Suppressor macrophage treated with lipopolysaccharide for 4 hours (primary cell): Measurements from ENCODE around the gene TP53I13.

Experiments used
- DNase-seq: peaks from one replicate; pipeline ENCODE4 v3.0.0-alpha.2; 2020

Gene TP53I13

DNA sequence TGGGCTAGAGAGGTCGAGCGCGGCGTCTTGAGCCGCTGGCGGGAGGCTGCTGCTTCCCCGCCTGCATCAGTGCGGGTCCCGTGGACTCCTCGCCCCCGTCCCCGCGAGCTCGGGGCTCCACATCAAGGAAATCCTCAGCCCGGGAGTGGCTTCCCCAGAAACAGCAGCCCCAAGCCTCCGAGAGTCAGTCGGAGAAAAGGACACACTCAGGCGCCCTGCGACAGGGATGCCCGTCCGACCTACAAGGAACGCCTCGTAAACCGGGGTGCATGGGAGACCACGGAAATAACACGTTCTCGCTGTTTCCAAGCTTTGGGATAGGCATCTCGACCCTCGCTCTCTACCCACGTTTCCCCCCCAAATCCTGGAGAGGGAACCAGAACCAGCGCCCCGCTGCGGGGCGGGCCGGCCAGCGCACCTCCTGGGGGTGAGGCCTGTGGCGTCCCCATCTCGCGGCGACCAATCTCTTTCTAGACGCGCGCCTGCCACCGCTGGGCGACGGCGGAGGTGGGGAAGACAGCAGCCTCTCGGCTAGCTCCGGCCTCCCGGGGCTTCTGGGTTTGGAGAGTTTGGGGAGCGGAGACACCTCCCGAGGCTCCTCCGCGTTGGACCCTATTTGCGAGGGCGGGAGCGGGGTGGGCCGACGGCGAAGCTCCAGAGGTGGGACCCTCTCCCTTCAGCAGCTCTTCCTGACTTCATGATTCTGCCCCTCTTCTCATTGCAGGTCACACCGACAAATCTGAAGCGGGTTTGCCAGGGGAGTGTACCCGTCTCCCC lies 759 bp upstream of the TP53I13 start:
- DNase-seq: peak; percentile 53

DNA sequence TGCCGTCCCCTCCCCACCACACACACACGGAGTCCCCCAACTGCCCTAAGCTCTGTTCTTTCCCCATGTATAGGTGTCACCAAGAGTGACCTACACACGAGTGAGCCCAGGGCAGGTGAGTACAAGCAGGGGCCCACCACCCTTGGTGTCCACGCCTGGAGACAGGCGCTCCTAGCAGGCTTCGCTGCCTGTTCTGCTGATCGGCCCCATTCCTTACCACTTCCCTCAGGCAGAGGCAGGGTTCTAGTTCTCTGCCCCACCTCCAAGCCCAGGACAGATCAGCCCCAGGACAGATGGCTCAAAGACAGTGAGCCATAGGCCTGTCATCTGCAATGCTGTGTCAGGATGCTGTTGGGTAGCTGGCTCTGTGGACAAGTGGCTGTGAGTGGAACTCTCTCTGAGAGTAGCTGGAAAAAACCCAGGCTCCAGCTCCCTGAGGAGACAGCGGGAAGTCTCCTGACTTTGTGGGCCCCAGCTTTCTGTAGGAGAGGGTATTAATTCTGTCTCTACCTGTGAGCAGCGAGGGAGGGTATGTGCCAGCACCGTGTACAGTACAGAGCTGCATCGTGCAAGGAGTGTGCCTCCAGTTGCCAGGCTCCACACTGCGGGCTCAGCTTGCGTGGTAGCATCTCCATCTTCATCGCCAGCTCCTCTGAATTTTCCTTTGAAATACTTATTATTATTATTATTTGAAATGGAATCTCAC lies 897 bp downstream of the TP53I13 start:
- no peak for DNase-seq

DNA sequence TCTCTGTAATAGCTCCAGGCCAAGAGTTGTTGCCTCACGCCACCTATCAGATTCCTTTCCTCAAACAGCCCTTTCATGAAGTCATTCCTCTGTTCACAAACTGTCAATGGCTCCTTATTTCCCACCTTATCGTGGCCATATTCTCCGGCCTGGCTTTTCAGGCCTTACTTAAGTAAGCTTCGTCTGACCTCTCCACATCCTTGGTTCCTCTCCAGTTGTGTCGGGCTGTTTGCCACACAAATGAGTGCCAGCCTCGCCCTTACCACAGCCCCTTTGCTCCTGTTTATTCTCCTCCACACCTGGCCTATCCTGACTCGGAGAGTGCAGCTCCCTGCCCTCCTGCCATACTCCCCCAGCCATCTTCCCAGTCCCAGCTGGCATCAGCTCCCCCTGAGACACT lies 2.0 kb downstream of the TP53I13 start:
- no peak for DNase-seq

DNA sequence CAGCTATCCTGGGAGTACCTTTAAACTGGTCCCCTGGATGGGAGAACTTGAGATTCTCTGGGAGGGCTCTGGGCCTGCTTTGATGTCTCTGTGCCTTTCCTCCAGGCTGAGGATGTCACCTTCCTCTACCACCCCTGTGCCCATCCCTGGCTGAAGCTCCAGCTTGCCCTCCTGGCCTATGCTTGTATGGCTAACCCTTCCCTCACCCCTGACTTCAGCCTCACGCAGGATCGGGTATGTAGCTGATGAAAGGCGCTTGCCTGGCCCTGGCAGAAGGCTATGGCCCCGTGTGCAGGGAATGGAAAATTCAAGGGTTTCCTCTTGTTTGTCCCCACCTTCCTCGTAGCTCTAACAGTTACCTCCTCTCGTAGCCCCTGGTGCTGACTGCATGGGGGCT lies 3.0 kb downstream of the TP53I13 start:
- no peak for DNase-seq

DNA sequence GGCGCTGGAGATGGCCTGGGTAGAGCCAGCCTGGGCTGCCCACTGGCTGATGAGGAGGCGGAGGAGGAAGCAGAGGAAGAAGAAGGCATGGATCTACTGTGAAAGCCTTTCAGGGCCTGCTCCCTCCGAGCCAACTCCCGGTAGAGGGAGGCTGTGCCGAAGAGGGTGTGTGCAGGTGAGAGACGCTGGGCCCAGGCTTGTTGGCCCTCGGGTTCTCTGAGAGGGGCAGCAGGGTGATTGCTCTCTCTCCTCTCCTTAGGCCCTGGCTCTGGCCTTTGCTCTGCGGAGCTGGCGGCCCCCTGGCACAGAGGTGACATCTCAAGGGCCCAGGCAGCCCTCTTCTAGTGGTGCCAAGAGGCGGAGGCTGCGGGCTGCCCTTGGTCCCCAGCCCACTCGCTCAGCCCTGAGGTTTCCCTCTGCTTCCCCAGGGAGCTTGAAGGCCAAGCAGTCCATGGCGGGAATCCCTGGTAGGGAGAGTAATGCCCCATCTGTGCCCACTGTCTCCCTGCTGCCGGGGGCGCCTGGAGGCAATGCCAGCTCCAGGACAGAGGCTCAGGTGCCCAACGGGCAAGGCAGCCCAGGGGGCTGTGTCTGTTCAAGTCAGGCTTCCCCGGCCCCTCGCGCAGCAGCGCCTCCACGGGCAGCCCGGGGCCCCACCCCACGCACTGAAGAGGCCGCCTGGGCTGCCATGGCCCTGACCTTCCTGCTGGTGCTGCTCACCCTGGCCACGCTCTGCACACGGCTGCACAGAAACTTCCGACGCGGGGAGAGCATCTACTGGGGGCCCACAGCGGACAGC lies 3.6 kb downstream of the TP53I13 start:
- DNase-seq: no peak

DNA sequence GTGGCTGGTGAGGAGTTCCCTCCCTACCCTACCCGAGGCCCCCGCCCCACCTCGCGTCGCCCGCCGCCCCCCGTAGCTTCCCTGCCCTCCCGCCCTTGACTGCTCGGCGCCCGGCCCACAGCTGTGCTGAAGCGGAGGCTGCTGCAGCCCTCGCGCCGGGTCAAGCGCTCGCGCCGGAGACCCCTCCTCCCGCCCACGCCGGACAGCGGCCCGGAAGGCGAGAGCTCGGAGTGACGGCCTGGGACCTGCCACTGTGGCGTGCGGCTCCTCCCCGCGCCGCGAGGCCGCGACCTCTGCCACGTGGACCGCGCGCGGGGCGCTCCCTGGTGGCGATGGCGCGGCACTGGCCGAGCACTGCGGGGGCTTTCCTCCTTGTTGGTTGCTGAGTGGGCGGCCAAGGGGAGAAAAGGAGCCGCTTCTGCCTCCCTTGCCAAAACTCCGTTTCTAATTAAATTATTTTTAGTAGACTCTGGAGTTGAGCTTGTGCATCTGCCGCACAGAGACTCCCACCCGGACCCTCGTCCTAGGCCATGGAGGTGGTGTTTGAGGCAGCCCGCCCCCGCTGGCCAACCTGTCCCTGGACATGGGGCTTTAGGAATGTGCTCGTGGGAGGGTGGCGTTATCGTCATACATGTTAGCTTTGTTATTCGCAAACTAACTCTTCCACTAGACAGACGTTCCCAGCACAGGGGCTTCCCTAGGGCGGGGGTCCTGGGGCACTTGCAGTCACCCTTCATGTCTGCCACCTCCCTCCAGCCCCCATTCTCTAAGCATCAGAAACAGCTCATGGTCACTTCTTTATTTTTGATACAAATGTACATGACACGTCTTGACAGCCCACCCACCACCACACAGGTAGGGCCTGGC lies 4.4 kb downstream of the TP53I13 start:
- DNase-seq: peak; percentile 79

DNA sequence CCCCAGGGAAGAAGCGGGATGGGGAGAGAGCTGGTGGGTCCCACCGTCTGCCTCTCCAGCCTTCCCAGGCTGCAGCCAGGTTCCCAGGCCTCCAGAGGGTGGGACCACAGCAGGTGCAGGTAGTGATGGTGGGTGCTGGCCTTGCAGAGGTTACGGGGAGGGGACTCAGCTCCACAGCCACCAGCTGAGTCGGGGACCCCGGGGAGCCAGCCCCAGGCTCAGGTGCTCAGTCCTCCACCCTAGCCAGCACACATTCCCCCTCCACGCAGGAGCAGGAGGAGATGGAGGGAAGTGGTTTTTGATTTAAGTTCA lies 5.0 kb downstream of the TP53I13 start:
- DNase-seq: no peak

DNA sequence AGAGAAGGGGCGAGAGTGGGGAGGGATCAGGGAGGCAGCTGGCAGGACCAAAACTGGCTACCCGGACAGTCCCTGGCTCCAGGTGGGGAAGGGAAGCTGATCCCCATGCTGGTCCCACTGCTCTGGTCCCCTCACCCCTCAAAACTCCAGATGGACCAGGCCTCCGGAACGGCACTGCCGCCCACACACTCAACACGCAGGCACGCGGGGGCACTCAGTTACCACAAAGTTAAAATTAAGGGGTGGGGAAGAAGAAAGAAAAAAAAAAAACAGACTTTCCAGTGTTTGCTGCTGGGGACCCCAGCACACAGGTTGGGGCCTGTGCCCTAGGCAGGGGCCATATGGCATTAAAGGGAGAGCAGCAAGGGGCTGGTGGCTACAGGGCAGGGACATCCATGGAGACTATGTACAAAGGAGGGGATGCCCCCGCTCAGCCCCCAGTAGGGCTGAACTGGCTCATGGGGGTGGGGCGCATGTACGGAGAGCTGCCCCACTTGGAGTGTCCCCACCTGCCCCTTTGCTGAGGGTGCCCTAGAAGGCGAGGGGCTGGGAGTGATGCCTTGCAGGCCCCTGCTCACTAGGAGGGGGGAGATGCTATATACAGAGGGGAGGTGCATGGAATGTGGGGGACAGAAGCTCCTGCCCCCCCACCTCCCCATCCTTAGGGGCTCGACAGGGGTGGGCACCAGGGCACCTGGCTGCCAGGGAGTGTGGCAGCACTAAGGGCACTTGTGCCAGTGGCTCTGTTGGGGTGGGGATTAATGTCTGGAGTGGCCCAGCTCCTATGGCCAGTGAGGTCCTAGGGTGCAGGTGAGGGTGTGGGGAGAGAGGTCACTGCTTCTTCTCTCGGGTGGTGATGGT lies 5.6 kb downstream of the TP53I13 start:
- no peak for DNase-seq

DNA sequence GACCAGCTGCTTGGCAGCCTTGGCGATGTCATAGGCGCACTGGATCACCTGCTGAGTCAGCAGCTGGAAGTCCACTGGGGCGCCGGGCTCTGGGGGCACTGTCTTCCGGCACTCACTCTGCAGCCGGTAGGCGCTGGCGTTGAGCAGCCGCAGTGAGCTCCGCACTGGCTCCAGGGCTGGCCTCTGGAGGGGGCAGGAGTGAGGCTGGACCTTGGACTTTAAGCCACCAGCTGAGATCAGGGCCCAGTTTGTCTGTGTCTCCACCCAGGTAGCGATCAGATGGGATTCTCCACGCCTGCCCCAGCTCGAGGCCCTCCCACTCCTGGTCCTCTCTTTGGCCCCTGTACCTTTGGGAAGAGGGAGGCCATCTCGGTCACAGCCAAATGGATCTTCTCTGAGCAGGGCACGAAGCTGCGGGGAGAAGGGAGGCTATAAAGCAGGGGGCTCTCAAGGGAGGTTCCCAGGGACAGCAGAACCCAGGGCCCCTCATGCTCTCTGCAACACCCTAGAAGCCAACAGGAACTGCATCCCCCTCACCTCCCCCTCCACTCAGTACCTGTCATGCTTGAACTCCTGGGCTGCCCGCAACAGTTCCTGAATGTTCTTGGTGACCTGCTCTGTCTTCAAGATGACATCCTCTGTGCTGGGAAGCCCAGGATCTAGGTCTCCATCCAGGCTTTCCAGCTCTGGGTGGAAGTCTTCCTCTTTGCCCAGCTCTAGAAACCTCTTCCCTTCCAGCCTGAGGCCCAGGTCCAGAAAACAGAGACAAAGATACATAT lies 6.4 kb downstream of the TP53I13 start:
- no peak for DNase-seq

DNA sequence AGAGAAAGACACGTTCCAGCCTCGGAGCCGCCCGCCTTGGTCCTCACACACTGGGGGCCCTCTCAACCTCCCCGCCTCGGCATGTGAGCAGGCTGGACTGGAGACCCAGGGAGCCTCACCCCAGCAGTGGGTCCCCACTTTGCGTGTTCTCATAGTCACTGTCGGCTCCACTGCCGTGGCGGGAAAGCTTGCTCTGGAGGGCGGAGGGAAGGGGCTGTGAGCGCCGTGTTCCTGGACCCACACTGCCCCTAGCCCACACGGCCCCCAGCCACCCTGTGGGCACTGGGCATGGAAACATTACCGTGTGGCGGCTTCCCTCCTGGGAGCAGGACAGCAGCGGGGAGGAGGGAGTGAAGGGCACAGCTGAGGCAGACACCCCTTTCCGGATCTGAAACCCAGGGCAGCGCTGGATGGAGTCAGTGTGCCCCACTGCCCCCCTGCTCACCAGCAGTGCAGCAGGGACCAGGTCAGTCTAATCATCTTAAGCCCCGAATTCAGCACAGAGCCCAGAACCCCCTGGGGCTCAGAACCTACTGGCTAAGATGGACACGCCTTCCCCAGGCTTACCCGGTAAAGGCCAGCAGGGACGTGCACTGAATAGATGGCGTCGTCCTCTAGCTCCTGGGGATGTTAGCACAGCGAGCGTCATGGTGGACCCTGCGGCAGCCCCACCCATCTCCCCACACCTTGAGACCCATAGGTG lies 7.2 kb downstream of the TP53I13 start:
- DNase-seq: no peak

DNA sequence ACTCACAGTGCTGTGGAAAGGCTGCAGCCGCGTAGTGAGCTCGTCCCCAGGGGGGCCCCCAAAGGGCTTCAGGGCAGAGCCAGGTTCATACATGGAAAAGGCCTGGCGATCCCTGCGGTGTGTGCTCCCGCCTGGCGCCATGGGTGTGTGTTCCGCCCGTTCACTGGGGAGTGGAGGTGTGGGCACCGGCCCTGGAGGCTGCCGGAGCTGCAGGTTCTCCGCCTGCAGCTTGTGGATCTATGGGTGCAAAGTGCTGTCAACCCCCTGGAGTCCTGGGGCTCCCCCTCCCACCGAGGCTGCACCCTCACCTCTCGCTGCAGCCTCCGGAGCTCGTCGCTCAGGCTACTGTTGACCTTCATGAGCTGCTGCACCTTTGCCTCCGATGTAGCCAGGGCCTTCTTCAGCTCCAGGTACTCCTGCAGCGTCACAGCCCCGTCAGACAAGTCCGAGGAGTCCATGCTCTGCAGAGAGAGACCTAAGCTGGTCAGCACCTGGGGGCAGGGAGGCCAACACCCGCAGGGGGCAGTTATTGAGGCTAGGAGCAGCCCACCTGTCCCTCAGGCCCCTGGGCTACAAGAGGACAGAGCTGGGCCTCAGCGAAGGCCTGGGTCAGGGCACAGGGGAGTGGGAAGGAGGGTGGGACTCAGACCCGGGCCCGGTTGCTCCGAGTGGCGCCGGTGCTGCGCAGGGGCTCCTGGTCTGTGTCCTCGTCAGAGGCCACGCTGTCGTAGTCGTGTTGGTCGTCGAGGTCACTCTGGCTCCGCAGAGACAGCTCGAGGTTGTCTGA lies 7.9 kb downstream of the TP53I13 start:
- DNase-seq: no peak

DNA sequence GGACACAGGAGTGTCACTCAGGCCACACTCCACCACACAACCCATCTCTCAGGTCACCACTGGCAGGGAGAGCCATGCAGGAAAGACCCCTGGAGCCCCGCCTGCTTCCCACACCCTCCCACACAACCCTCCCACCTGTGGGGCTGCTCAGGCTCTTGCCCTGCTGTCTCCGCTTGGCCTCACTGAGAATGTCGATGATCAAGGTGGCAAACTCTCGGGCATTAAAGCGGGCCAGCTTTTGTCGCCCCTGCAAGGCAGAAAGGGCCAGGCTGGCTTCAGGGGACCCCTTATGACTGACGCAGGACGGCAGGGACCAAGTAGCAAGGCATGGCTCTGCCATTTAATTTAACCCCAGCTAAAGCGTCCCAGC lies 8.5 kb downstream of the TP53I13 start:
- no peak for DNase-seq

DNA sequence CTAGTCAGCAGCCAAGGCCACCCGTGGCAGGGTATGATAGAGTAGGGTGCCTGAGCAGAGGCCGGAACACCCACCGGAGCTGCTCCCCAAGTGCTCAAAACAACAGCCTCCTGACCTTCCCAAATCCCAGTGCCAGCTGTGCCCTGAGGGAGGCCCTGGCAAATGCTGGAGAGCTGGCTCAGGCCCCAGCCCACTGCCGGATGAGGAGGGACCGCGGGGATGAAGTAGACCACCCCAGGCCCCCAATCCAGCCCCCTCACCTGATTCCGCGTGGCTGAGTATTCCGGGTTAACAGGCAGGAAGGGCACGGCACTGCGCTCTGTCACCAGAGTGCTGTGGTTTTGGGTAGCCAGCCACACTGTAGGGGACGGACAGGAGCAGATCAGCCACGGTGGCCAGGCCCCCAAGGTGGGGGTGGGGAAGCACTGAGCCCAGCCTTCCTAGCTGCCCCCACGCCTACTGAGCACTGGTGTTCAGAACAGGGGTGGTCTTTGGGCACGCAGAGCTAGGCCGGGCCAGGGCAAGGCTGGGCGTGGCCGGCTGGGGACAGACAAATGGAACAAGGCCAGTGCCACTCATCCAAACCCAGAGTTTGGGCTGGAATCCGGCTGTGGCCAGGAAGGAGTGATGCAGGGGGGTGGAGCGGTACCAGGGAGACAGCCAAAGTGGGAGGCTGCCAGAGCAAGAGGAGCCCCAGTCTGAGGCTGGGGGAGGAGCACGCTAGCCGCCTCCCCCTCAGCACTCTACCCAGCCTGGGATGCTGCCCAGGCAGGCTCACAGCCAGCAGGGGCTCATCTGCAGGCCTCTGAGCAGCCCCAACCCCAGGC lies 9.1 kb downstream of the TP53I13 start:
- DNase-seq: no peak

DNA sequence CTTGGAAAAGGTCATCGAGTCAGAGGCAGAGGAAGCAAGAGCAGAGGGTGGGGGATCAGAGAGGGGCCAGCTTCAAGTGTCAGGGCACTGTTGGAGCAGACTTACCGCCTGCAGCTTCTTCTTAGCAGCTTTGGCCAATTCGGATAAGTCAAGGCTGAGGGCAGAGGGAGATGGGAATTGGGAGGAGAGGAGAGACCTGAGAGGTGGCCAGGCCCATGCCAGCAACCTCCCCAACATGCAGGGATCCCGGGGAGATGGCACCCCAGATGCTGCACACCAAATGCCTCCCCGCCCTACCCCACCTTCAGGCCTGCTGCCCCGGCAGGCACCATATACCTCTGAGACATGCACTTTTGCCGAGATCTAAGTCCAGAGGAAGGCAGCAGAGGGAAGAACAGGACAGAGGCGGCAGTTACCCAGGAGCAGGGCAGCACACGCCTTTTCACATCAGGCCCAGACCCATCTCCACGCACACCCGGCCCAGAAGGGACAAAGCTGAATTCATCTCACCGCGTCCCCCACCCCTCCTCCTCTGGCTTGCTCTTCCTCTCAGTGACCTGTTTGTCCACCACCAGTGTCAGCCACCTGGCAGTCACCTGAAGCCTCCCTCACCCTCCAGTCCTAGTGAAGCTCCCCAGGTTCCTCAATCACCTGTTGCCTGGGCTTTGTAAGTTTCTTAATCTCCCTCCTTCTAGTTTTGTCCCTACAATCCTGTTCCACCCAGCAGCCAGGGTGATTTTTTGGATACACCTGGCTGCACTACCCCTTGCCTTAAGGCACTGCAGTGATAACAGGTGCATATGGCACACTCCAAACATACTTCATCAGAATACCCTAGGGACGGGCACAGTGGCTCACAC lies 10.4 kb downstream of the TP53I13 start:
- DNase-seq: no peak

DNA sequence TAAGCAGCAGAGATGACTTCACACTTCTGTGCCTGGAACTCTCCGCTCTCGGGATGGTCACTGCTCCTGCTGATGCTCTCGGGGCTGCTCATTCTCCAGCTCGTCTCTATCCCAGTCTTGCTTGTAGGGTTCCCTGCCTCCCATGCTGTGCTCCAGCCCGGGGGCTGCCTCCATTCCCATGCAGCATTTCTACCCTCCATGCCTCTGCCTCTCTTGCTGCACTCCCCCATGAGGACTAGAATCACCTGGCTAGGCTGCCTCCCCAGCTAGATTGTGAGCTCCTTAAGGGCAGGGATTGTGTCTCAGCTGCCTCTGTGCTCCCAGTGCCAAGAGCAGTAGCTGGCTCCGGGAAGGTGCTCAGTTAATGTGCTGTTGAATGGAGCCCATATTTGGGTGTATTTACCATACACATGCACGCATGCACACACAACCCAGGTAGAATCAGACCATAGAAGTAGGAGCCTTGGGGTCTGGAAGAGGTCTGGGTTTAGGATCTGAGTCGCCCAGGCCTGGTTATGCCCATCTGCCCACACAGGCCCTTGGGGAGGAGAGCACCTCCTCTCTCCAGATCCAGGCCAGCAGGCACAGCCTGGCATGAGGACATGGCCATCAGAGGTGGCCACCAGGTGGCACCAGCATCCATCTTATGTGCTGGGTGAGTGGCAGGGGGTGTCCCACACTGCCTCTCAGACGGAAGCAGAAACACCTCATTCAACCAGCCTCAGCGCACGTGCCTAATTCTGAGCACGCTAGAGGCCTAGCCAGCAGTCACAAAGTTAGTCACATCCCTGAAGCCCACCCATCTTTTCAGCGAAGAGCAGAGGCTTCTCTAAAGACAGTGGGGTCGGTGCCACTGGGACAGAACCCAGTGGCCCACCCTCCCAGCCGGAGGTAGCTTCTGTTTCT lies 11.6 kb downstream of the TP53I13 start:
- DNase-seq: peak; percentile 91

DNA sequence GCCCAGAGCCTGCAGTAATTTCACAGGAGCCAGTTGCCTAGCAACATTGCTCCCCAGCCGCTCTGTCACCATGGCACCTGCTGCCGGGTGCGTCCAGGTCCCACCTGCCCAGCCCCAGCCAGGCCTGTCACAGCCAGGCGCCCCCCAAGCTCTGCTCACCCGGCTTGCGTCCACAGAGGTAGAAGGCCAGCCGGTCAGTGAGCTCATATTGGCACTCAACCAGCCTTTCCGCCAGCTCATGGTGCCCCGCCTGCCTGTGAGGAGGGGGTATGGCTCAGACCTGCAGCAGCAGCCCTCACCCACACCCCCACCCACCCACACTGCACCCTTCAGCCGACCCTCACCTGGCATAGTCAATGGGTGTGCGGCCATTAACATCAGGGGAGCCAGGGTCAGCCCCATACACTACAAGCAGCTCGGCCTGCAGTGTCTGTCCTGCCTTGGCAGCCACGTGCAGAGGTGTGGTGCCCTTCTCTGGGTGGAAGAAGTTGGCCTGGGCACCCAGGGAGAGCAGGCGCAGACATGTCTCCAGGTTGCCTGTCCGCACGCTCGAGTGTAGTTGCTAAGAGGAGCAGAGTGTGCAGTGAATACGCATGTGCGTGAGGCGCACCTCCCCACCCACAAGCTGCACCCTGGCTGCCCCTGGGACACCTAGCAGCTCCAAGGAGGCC lies 13.2 kb downstream of the TP53I13 start:
- no peak for DNase-seq
